K562 (cell line): Measurements from ENCODE around the gene GDAP2. TPM values are rescaled to one million over a fixed set of nuclear protein-coding genes. Genes with fewer than 3 reads are reported as not detected.

Experiments used
- AFF1 ChIP-seq, 2 experiments: fragments of 450-650 bp; IDR thresholded peaks; 2 replicates each; pipeline ENCODE4 v1.6.1; 2018; ENCODE audit warnings: mild to moderate bottlenecking in 2 of 2, low read depth in 1 of 2; ENCODE audit not compliant: partially characterized antibody in 2 of 2
- CCNT2 ChIP-seq: IDR thresholded peaks from 2 replicates; pipeline ENCODE4 v1.6.1; 2011; ENCODE audit warnings: borderline replicate concordance, low read depth, mild to moderate bottlenecking, moderate library complexity, mixed read lengths, low read length; ENCODE audit not compliant: insufficient read length; ENCODE audit errors: extremely low read depth
- EWSR1 ChIP-seq: fragments of 450-650 bp; IDR thresholded peaks from 2 replicates; pipeline ENCODE4 v1.6.1; 2018; ENCODE audit warnings: borderline replicate concordance, mild to moderate bottlenecking, low read depth, moderate library complexity; ENCODE audit not compliant: partially characterized antibody
- FIP1L1 ChIP-seq: fragments of 200-400 bp; formaldehyde crosslinking; IDR thresholded peaks from 2 replicates; pipeline ENCODE4 v1.6.1; 2018; ENCODE audit warnings: mild to moderate bottlenecking, low read depth, low read length; ENCODE audit not compliant: poor library complexity, severe bottlenecking
- FOXP1 ChIP-seq: sonication (generic); formaldehyde crosslinking; IDR thresholded peaks from 2 replicates; pipeline ENCODE4 v1.8.0; 2022; ENCODE audit warnings: mild to moderate bottlenecking, missing genetic modification reagents
- NR2C2 ChIP-seq, 2 experiments: fragments of 200-800 bp in 1 of 2; sonication (Bioruptor generic) in 1 of 2; sonication (generic) in 1 of 2; formaldehyde crosslinking in 1 of 2; IDR thresholded peaks; 2 replicates each; pipeline versions ENCODE4 v1.6.1 to v1.8.0; 2016 to 2022; ENCODE audit warnings: mild to moderate bottlenecking in 1 of 2, missing compliant biosample characterization in 1 of 2, missing genetic modification characterization in 1 of 2, missing genetic modification reagents in 1 of 2
- SMAD4 ChIP-seq: fragments of 250-450 bp; sonication (Bioruptor Pico); conservative IDR thresholded peaks from 2 replicates; pipeline ENCODE4 v1.8.0; 2021; ENCODE audit warnings: inconsistent platforms, mild to moderate bottlenecking, moderate library complexity
- TRIM28 ChIP-seq: fragments of 450-650 bp; IDR thresholded peaks from 2 replicates; pipeline ENCODE4 v1.6.1; 2017
- ZNF384 ChIP-seq: IDR thresholded peaks from 2 replicates; pipeline ENCODE4 v1.6.1; 2012; ENCODE audit warnings: low read depth, low read length, improper control_type of control experiment
- ZNF436 ChIP-seq: fragments of 250-450, 450-650 bp; sonication (Bioruptor Pico); formaldehyde crosslinking; IDR thresholded peaks from 2 replicates; pipeline ENCODE4 v1.7.0; 2020; ENCODE audit warnings: mild to moderate bottlenecking
- ZNF764 ChIP-seq: fragments of 250-450 bp; sonication (Bioruptor Pico); IDR thresholded peaks from 2 replicates; pipeline ENCODE4 v1.4.0; 2020; ENCODE audit warnings: low read depth, mild to moderate bottlenecking, moderate library complexity
- polyA plus RNA-seq, 8 experiments: library from polyadenylated mRNA; depleted of rRNA in 4 of 8; stranded (reverse) in 5 of 8; unstranded in 3 of 8; fragments of >200 nt; fragmentation: Nextera tagmentation in 2 of 8; fragmentation: Illumina TruSeq in 1 of 8; extraction: Ambion mirVana in 2 of 8; extraction: Trizol in 1 of 8; gene quantifications; 2 replicates each; pipeline versions ENCODE4 v1.2.1 to v1.2.3, GENCODE V29; 2011 to 2014; ENCODE audit warnings: inconsistent platforms in 1 of 8, missing spikeins in 1 of 8
- total RNA-seq, 7 experiments: library from RNA; depleted of rRNA in 6 of 7; stranded (reverse); fragments of >200 nt in 6 of 7; fragmentation: Illumina TruSeq in 2 of 7; extraction: Trizol in 2 of 7; gene quantifications; 2 replicates each; pipeline versions ENCODE4 v1.2.1 to v1.2.3, GENCODE V29; 2011 to 2021; ENCODE audit warnings: low replicate concordance in 1 of 7
- TF ChIP-seq, protein P1 (sequence below): fragments of 450-650 bp; formaldehyde crosslinking; IDR thresholded peaks from 2 replicates; pipeline ENCODE4 v1.4.0; 2020; ENCODE audit warnings: mild to moderate bottlenecking, mixed read lengths
- TF ChIP-seq, protein P2 (sequence below): fragments of 450-650 bp; formaldehyde crosslinking; IDR thresholded peaks from 2 replicates; pipeline ENCODE4 v1.4.0; 2020; ENCODE audit warnings: mild to moderate bottlenecking, moderate library complexity
- TF ChIP-seq, protein P3 (sequence below): sonication (generic); formaldehyde crosslinking; IDR thresholded peaks from 2 replicates; pipeline ENCODE4 v1.8.0; 2022; ENCODE audit warnings: mild to moderate bottlenecking, missing genetic modification reagents
- TF ChIP-seq, protein P4 (sequence below): fragments of 450-650 bp; formaldehyde crosslinking; IDR thresholded peaks from 2 replicates; pipeline ENCODE4 v1.4.0; 2022; ENCODE audit warnings: missing genetic modification characterization

GDAP2 gene
- total and polyA plus RNA-seq, 9 of the 15 experiments (the other 6 are each of a cell fraction or from before 2014, with no cell fraction given) = 4.1 to 23.1 (median 13.2) TPM

GRCh38 chr1:117821774-117822482, 107.5 kb downstream of the GDAP2 start (continued):
- TF ChIP-seq NR2C2 (CRISPR knock-in tag; IDR thresholded peaks at IDR 0.05) (no peak), NR2C2 (tag; IDR thresholded peaks at IDR 0.05) (peak; percentile 78), ZNF764 (CRISPR knock-in tag) (no peak), SMAD4 (peak; percentile 90), FOXP1 (no peak), FIP1L1 (no peak), ZNF384 (no peak), AFF1 (IDR thresholded peaks at IDR 0.05; ENCODE audit: low read depth in 1 of 2, partially characterized antibody in 2 of 2) (no peak), ZNF436 (CRISPR knock-in tag) (no peak), EWSR1 (no peak), TRIM28 (peak; percentile 68; the same call in 1 of the 2 replicates), CCNT2 (no peak)
- TF ChIP-seq, protein P1, sequence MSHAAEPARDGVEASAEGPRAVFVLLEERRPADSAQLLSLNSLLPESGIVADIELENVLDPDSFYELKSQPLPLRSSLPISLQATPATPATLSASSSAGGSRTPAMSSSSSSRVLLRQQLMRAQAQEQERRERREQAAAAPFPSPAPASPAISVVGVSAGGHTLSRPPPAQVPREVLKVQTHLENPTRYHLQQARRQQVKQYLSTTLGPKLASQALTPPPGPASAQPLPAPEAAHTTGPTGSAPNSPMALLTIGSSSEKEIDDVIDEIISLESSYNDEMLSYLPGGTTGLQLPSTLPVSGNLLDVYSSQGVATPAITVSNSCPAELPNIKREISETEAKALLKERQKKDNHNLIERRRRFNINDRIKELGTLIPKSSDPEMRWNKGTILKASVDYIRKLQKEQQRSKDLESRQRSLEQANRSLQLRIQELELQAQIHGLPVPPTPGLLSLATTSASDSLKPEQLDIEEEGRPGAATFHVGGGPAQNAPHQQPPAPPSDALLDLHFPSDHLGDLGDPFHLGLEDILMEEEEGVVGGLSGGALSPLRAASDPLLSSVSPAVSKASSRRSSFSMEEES (CRISPR knock-in tag) = no peak; the same call in 1 of the 2 replicates
- TF ChIP-seq, protein P2, sequence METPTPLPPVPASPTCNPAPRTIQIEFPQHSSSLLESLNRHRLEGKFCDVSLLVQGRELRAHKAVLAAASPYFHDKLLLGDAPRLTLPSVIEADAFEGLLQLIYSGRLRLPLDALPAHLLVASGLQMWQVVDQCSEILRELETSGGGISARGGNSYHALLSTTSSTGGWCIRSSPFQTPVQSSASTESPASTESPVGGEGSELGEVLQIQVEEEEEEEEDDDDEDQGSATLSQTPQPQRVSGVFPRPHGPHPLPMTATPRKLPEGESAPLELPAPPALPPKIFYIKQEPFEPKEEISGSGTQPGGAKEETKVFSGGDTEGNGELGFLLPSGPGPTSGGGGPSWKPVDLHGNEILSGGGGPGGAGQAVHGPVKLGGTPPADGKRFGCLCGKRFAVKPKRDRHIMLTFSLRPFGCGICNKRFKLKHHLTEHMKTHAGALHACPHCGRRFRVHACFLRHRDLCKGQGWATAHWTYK (CRISPR knock-in tag) = peak; percentile 97
- TF ChIP-seq, protein P3, sequence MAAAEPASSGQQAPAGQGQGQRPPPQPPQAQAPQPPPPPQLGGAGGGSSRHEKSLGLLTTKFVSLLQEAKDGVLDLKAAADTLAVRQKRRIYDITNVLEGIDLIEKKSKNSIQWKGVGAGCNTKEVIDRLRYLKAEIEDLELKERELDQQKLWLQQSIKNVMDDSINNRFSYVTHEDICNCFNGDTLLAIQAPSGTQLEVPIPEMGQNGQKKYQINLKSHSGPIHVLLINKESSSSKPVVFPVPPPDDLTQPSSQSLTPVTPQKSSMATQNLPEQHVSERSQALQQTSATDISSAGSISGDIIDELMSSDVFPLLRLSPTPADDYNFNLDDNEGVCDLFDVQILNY (CRISPR knock-in tag) = no peak
- TF ChIP-seq, protein P4, sequence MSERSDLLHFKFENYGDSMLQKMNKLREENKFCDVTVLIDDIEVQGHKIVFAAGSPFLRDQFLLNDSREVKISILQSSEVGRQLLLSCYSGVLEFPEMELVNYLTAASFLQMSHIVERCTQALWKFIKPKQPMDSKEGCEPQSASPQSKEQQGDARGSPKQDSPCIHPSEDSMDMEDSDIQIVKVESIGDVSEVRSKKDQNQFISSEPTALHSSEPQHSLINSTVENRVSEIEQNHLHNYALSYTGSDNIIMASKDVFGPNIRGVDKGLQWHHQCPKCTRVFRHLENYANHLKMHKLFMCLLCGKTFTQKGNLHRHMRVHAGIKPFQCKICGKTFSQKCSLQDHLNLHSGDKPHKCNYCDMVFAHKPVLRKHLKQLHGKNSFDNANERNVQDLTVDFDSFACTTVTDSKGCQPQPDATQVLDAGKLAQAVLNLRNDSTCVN (CRISPR knock-in tag) = no peak
